ENCODE data around the gene ZNF618. TPM values are rescaled to one million over a fixed set of nuclear protein-coding genes. Genes with fewer than 3 reads are reported as not detected.
"Not testable (repeated sequence)": the region's sequence is repeated elsewhere in the genome, so short reads cannot be mapped to it uniquely, and the experiment has no call there.

ZNF618 gene
- total RNA-seq, 2 donors from 2014 or later = 4.6 to 11.3 TPM

- H3K4me3 ChIP-seq = no peak overlapping the region
- intact Hi-C loops (cut with DNase I) = loop anchor here (10.0 kb wide), 1 partner anchor 191 kb away; no protein-coding TSS in a partner anchor
- 68% methylated on average over 4 of the region's 4 CpGs for WGBS
Observed at GRCh38 chr9:113995401-113995800, 119.3 kb downstream of the ZNF618 start.

GRCh38 chr9:113995963-113996362 lies 119.9 kb downstream of the ZNF618 start:
- no peak overlapping the region for H3K27ac ChIP-seq
- H3K36me3 ChIP-seq = no peaks in the 10 kb centered on the region
- TF ChIP-seq POLR2AphosphoS5 (IDR thresholded peaks at IDR 0.05) (no peak), POLR2A (IDR thresholded peaks at IDR 0.05) (no peak), CTCF (IDR thresholded peaks at IDR 0.05) (no peak)
- DNase-seq (ENCODE audit: low spot score) = no peak
- no peaks in the 10 kb centered on the region for H3K27me3 ChIP-seq (replicated peaks; ENCODE audit: insufficient read depth)
- H3K9me3 ChIP-seq = no peaks in the 10 kb centered on the region
- peaks cover 26% of the 10 kb centered on the region for H3K4me1 ChIP-seq (replicated peaks)
- intact Hi-C loops (cut with DNase I) = loop anchor here (10.0 kb wide), 1 partner anchor 191 kb away; no protein-coding TSS in a partner anchor
- 85% methylated on average over 3 of the region's 3 CpGs for WGBS
- H3K4me3 ChIP-seq = no peak overlapping the region

More at GRCh38 chr9:113995401-113995800, 119.3 kb downstream of the ZNF618 start:
- DNase-seq (ENCODE audit: low spot score) = no peak
- Histone ChIP-seq H3K27me3 (replicated peaks; ENCODE audit: insufficient read depth) (no peaks in the 10 kb centered on the region), H3K27ac (no peak overlapping the region), H3K9me3 (no peaks in the 10 kb centered on the region), H3K4me1 (replicated peaks) (peaks cover 26% of the 10 kb centered on the region), H3K36me3 (no peaks in the 10 kb centered on the region)
- TF ChIP-seq POLR2AphosphoS5 (IDR thresholded peaks at IDR 0.05) (no peak), CTCF (IDR thresholded peaks at IDR 0.05) (no peak), POLR2A (IDR thresholded peaks at IDR 0.05) (no peak)

GRCh38 chr9:113996531-113997001 lies 120.5 kb downstream of the ZNF618 start:
- Histone ChIP-seq H3K27ac (no peak overlapping the region), H3K4me1 (replicated peaks) (peaks cover 26% of the 10 kb centered on the region), H3K4me3 (no peak overlapping the region), H3K27me3 (replicated peaks; ENCODE audit: insufficient read depth) (no peaks in the 10 kb centered on the region), H3K9me3 (no peaks in the 10 kb centered on the region), H3K36me3 (no peaks in the 10 kb centered on the region)
- 97% methylated on average over 6 of the region's 6 CpGs for WGBS
- TF ChIP-seq POLR2A (IDR thresholded peaks at IDR 0.05) = no peak
- no peak for TF ChIP-seq POLR2AphosphoS5 (IDR thresholded peaks at IDR 0.05)
- TF ChIP-seq CTCF (IDR thresholded peaks at IDR 0.05) = no peak
- intact Hi-C loops (cut with DNase I) = loop anchor here (10.0 kb wide), 1 partner anchor 192 kb away; no protein-coding TSS in a partner anchor
- DNase-seq (ENCODE audit: low spot score) = no peak

GRCh38 chr9:113997064-113997463 lies 121.0 kb downstream of the ZNF618 start:
- peaks cover 25% of the 10 kb centered on the region for H3K4me1 ChIP-seq (replicated peaks)
- H3K36me3 ChIP-seq; H3K9me3 ChIP-seq; H3K27ac ChIP-seq; DNase-seq (ENCODE audit: low spot score); H3K27me3 ChIP-seq (replicated peaks; ENCODE audit: insufficient read depth); H3K4me3 ChIP-seq: not testable (repeated sequence)
- intact Hi-C loops (cut with DNase I) = loop anchor here (10.0 kb wide), 1 partner anchor 192 kb away; no protein-coding TSS in a partner anchor
- 96% methylated on average over 3 of the region's 3 CpGs for WGBS

GRCh38 chr9:113997610-113998009 lies 121.5 kb downstream of the ZNF618 start:
- no peak for DNase-seq (ENCODE audit: low spot score)
- intact Hi-C loops (cut with DNase I) = loop anchor here (10.0 kb wide), 1 partner anchor 193 kb away; no protein-coding TSS in a partner anchor
- 89% methylated on average over 5 of the region's 5 CpGs for WGBS

More at GRCh38 chr9:113997610-113998009, 121.5 kb downstream of the ZNF618 start:
- Histone ChIP-seq H3K27me3 (replicated peaks; ENCODE audit: insufficient read depth) (no peaks in the 10 kb centered on the region), H3K9me3 (no peaks in the 10 kb centered on the region), H3K4me3 (no peak overlapping the region), H3K27ac (no peak overlapping the region), H3K4me1 (replicated peaks) (peaks cover 19% of the 10 kb centered on the region), H3K36me3 (no peaks in the 10 kb centered on the region)
- no peak for TF ChIP-seq POLR2A (IDR thresholded peaks at IDR 0.05)
- TF ChIP-seq CTCF (IDR thresholded peaks at IDR 0.05) = no peak
- TF ChIP-seq POLR2AphosphoS5 (IDR thresholded peaks at IDR 0.05) = no peak

All from prostate gland (tissue), 2 donors.